ENCODE data around the gene PCED1A. TPM values are rescaled to one million over a fixed set of nuclear protein-coding genes. Genes with fewer than 3 reads are reported as not detected.

PCED1A gene
- total and polyA plus RNA-seq, 2 of the 13 experiments (the other 11 are each of a cell fraction or from before 2014, with no cell fraction given), result 40.1 to 84.2 TPM

GRCh38 chr20:2873010-2873746 is 32.7 kb upstream of the PCED1A start, which contains the start of gene PTPRA (continued):
- TF ChIP-seq, protein P1, sequence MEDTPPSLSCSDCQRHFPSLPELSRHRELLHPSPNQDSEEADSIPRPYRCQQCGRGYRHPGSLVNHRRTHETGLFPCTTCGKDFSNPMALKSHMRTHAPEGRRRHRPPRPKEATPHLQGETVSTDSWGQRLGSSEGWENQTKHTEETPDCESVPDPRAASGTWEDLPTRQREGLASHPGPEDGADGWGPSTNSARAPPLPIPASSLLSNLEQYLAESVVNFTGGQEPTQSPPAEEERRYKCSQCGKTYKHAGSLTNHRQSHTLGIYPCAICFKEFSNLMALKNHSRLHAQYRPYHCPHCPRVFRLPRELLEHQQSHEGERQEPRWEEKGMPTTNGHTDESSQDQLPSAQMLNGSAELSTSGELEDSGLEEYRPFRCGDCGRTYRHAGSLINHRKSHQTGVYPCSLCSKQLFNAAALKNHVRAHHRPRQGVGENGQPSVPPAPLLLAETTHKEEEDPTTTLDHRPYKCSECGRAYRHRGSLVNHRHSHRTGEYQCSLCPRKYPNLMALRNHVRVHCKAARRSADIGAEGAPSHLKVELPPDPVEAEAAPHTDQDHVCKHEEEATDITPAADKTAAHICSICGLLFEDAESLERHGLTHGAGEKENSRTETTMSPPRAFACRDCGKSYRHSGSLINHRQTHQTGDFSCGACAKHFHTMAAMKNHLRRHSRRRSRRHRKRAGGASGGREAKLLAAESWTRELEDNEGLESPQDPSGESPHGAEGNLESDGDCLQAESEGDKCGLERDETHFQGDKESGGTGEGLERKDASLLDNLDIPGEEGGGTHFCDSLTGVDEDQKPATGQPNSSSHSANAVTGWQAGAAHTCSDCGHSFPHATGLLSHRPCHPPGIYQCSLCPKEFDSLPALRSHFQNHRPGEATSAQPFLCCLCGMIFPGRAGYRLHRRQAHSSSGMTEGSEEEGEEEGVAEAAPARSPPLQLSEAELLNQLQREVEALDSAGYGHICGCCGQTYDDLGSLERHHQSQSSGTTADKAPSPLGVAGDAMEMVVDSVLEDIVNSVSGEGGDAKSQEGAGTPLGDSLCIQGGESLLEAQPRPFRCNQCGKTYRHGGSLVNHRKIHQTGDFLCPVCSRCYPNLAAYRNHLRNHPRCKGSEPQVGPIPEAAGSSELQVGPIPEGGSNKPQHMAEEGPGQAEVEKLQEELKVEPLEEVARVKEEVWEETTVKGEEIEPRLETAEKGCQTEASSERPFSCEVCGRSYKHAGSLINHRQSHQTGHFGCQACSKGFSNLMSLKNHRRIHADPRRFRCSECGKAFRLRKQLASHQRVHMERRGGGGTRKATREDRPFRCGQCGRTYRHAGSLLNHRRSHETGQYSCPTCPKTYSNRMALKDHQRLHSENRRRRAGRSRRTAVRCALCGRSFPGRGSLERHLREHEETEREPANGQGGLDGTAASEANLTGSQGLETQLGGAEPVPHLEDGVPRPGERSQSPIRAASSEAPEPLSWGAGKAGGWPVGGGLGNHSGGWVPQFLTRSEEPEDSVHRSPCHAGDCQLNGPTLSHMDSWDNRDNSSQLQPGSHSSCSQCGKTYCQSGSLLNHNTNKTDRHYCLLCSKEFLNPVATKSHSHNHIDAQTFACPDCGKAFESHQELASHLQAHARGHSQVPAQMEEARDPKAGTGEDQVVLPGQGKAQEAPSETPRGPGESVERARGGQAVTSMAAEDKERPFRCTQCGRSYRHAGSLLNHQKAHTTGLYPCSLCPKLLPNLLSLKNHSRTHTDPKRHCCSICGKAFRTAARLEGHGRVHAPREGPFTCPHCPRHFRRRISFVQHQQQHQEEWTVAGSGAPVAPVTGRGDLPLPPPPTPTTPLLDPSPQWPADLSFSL (CRISPR knock-in tag; IDR thresholded peaks at IDR 0.05), result no peak
- TF ChIP-seq ATAD3A (CRISPR knock-in tag; IDR thresholded peaks at IDR 0.05), result 0 out of 2 replicates have a peak, but pooled peaks have one; percentile 76
- TF ChIP-seq MLLT10 (CRISPR knock-in tag; IDR thresholded peaks at IDR 0.05), result no peak
- TF ChIP-seq, protein P2, sequence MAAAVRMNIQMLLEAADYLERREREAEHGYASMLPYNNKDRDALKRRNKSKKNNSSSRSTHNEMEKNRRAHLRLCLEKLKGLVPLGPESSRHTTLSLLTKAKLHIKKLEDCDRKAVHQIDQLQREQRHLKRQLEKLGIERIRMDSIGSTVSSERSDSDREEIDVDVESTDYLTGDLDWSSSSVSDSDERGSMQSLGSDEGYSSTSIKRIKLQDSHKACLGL (CRISPR knock-in tag; IDR thresholded peaks at IDR 0.05), result no peak; the same call in none of the 2 replicates
- TF ChIP-seq ARHGAP35 (CRISPR knock-in tag; IDR thresholded peaks at IDR 0.05; ENCODE audit: borderline replicate concordance), result peak; percentile 76; the same call in 1 of the 2 replicates
- TF ChIP-seq MED13 (CRISPR knock-in tag; IDR thresholded peaks at IDR 0.05), result no peak
- no peak; the same call in 1 of the 2 replicates for TF ChIP-seq ZBTB4 (CRISPR knock-in tag; IDR thresholded peaks at IDR 0.05; ENCODE audit: borderline replicate concordance)
- no peak for TF ChIP-seq NFIB (CRISPR knock-in tag; IDR thresholded peaks at IDR 0.05; ENCODE audit: borderline replicate concordance)
- TF ChIP-seq SIN3B (IDR thresholded peaks at IDR 0.05; ENCODE audit: low read length), result 0 out of 2 replicates have a peak, but pooled peaks have one; percentile 10
- TF ChIP-seq FOSL2 (CRISPR knock-in tag; IDR thresholded peaks at IDR 0.05), result peak; percentile 55; the same call in 1 of the 2 replicates
- peak; percentile 63 for TF ChIP-seq ARNT2 (CRISPR knock-in tag; IDR thresholded peaks at IDR 0.05; ENCODE audit: low read depth)
- no peak for TF ChIP-seq SKIL (CRISPR knock-in tag; IDR thresholded peaks at IDR 0.05; ENCODE audit: borderline replicate concordance)
- TF ChIP-seq ISL2 (CRISPR knock-in tag; IDR thresholded peaks at IDR 0.05), result peak; percentile 59; the same call in 1 of the 2 replicates
- no peak for TF ChIP-seq CBX2 (IDR thresholded peaks at IDR 0.05; ENCODE audit: low read depth, low read length)
- TF ChIP-seq CBX2 (CRISPR knock-in tag; IDR thresholded peaks at IDR 0.05; ENCODE audit: low read depth), result no peak
- no peak; the same call in none of the 2 replicates for TF ChIP-seq ZNF746 (CRISPR knock-in tag; IDR thresholded peaks at IDR 0.05)
- TF ChIP-seq SMAD9 (CRISPR knock-in tag; IDR thresholded peaks at IDR 0.05), result 0 out of 2 replicates have a peak, but pooled peaks have one; percentile 86

Measured in HepG2 (cell line).